Stimulated activated CD8-positive, alpha-beta memory T cell treated with anti-CD3 and anti-CD28 coated beads, Interleukin-7, amount 100 ng/mL, for 1 hour (primary cell): ENCODE measurements around the gene LIM2.

Experiments used
- DNase-seq, 2 donors: peaks; one replicate each; pipeline ENCODE4 v3.0.0-alpha.2; 2020; ENCODE audit warnings: low read depth in 2 of 2

The LIM2 gene

DNA sequence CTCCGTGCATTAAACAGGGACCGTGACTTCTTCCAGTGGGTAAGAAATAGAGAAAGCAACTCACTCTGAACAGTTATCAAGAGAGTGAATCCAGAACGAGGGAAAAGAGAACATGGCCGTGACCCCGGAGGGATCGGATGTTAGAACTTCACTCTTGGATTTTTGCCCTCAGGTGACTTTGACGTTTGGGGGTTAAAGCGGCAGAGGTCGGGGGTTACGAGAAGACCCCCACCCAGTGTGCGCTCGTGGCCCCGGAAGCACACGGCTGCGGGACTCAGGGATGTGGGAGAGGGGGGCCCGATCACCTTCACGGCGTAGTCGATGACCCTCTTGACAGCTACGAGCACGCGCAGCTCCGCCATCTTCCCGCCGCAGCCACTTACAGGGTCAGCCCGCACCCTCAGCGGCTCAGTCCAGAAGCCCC lies 21.8 kb downstream of the LIM2 start, which contains the start of gene ETFB:
Gene ETFB, minus strand, starts transcription at position 424 of the 424 bp plus-strand sequence. Its CDS starts 62 bp downstream, at position 362.
- no peak for DNase-seq

DNA sequence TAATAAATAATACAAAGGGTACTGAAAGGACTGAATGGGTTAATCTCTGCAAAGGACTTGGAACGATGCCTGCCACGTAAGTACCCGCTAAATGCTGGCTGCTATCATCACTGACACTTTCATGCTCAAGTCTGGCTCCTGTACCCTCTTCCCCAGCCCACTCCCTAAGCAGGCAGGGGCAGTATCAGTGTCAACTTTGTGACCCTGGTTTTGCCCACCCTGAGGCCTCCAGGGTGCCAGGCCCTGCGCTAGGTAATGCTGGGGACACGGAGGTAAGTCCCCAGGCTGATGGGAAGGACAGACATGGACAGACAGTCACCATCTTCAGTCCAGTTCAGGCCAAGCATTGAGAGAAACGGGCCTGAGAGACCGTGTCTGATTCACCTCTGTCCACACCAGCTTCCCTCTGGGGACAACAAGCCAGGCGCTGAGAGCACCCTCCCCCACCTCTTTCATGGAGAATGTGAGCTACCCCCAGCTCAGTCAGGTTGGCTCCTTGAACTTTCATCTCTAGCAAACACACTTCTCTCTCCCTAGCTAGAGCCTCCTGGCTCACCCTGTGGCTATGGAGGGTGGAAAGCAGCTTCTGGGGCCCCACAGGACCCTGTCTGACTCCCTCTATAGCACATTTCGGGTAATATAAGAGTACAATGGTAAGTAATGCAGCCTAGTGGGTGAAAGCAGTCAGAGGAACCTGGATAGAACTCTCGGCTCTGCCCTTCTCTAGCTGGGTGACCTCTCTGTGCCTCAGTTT lies 22.4 kb downstream of the LIM2 start:
- no peak for DNase-seq

DNA sequence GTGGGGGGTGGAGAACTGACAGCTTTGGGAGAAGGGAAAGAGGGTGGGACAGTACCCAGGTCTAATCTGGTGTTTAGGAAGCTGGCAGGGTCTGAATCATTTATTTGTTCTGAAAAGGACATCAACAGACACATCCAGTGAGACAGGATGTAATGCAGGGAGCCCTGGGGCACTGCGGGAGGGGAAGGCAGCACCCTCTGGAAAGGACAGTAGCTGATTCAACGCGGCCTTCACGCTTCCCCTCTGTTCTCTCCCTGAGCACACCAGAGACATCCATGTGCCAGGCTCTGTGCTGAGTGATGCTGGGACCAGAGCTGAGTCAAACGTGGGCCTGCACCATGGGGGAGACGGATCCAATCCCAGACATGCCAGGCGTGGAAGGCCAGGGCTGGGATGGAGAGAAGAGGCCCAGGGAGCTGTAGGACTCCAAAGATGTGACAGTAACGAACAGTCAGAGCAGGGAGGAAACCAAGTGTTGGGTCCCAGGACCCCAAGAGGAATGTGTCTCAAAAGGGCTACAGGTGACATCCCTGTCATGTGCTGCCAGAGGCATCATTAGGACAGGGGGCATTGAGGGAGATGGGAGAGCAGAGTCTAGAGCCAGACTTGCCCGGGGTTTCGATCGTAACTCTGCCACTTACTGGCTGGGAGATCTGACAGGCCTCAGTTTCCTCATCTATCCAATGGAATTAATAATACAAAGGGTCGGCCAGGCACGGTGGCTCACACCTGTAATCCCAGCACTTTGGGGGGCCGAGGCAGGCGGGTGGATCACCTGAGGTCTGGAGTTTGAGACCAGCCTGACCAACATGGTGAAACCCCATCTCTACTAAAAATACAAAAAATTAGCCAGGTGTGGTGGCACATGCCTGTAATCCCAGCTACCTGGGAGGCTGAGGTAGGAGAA lies 23.3 kb downstream of the LIM2 start:
- no peak for DNase-seq

DNA sequence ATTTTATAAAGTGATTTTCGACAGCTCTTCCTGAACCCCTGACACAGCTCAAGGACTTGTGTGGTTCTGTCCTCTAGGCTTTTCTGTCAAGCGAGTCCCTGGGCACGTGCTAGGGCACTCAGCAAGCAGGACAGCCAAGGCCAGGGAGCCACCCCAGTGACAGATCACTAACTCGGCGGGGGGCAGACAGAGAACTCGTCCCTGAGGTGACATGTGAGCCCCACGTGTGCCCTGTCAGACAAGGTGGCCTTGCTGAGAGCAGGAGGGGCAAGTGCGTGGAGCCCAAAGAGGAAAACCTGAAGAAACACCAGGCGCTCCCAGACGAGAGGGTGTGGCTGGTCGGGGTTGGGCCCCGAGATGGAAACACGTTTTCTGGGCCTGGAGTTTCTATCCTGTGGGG lies 26.5 kb downstream of the LIM2 start:
- no peak for DNase-seq

DNA sequence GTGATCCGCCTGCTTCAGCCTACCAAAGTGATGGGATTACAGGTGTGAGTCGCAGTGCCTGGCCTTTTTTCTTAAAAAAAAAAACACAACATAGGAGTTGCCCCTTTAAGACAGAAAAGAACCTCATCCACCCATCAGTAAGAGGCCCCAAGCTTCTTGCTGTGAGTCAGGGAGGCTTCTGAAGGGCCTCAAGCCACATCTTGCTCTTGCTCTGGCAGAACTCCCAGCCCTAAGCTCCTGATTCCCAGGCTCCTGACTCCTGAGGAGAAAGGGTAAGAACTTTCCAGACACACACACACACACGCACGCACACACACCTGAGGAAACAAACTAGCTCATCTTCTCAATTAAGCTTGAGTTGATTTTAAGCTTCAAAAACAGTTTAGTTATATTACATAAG lies 28.5 kb downstream of the LIM2 start:
- no peak for DNase-seq

DNA sequence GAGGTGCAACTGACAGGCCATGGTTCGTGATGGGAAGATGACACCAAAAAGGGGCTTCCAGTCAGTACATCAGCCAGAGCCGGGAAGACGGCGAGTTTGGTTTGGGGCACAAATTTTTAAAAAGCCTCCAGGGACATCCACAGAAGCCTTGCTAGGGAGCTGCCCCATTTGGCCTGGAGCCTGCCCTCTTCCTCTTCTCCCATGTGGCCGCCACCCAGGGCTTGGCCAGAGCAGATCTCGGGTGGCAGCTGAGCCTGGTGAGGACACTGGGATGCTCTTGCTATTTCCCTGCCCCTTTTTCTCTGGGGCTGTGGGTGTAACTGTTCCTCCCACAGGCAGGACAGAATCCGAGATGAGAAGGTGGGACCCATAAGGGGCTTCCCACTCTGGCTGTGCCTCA lies 29.8 kb downstream of the LIM2 start:
- DNase-seq: no peak

DNA sequence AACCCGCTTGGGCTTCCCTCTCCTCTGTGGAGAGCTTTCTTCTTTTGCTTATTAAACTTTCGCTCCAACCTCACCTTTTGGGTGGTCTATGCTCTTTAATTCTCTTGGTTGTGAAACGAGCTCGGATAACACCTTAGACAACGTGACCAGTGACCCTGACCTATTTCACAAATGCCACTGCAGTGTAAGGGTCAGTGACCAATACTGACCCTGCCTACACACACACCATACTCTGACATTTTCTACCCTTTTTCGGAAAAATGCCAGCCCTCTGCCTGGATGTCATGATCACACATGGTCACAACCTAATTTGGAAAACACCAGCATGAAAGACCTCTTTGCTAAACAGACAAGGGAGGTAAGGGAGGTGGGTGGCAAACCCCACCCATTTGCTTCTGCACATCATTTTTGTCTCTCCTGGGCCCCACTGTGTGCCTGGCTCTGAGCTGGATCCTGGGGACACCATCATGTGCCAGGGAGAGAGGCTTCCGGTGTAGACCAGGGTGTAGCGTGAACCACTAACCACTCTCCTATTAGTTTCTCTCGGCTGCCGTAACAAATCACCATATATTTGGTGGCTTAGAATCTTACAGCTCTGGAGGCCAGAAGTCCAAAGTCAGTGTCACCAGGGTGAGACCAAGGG lies 31.5 kb downstream of the LIM2 start:
- DNase-seq: no peak

DNA sequence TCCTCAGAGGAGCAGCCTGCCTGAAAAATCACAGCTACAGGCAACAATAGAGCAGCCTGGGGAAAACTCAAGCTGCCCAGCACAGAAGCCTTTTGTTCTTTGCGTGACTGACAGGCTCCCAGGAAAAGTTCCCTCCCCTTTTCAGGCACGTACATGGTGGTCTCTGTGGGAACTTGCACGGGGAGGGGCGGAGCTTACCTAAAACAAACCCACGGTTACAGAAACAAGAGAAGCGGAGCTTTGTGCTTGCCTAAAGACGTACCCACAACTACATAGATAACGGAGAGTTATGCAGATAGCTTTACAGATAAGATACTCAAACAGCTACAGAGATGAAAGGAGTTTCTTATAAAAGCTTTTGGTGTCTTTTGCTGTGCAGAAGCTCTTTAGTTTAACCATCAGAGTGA lies 33.0 kb downstream of the LIM2 start:
- DNase-seq: no peak

DNA sequence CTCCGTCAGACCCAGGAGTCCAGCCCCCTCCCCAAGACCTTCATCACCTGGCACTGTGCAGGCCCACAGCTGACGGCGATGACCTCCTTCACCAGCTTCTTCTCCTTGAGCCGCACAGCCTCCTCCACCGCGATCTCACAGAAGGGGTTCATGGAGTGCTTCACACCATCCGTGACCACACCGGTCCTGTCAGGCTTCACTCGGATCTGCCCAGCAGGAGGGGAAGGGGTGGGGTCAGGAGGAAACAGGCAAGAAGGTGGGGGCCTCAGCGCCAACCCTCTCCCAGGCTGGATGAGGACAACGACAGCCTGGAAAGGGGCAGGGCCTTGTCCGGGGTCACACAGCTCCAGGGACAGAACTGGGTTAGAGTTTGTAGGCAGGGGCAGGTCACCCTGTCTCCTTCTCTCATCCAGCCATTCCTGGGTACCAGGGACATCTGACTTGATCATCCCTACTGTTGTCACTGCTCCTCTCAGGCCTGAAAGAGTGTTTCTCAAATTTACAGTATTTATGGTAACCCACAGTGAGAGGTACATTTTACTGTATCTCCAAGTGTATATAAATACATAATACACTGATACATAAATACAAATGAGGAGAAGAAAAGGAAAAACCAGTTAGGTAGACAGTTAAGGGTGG lies 33.6 kb downstream of the LIM2 start:
- no peak for DNase-seq

DNA sequence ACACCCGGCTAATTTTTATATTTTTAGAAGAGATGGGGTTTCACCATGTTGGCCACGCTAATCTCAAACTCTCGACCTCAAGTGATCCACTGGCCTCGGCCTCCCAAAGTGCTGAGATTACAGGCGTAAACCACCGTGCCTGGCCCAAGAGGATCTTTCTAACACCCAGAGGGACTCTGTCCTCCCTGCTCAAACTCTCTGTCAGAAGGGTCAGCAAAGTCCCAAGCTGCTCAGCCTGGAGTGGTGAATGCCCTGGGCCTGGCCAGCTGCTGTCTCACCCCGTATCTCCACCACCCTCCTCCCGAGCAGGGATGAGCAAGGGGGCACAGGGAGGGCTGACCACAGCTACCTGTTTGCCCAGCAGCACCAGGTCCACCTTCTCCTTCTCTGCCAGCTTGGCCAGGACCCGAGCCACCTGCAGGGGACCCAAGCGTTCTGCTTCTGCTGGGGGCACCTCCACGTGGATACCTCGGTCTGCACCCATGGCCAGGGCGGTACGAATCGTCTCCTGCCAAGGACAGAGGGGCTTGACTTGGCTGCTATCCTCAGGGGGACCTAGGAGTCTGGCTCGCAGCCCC lies 34.9 kb downstream of the LIM2 start:
- no peak for DNase-seq

DNA sequence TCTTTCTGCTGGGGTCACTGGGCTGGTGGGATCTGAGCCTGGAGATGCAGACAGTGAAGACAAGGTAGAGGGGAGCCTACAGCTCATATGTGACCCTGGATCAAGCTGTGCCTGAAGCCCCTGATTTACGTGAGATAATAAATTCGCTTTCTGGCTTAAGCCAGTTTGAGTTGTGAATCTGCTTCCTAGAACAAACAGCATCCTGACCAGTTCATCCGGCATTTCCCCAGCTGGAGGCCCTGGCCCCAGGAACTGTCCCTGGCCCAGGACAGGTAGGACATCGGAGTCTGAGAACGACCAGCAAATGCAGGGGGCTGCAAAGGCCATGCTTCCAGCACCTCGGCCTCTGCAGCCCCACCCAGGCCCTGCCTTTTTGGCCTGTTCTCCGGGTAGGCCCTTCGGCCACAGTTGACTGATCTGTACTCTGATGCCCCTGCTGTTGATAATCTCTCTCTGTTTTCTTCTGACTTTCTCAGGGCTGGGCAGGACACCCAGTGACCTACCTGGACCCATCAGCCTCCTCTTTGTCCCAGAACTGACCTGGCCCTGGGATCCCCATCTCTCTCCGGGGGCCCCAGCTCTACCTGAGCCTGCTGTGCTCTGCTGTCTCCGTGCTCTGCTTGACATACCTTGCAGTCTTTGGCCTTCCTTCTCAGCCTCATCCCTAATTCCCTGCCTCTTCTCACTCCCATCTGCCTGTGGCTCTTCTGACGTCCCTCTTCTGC lies 36.3 kb downstream of the LIM2 start:
- no peak for DNase-seq

DNA sequence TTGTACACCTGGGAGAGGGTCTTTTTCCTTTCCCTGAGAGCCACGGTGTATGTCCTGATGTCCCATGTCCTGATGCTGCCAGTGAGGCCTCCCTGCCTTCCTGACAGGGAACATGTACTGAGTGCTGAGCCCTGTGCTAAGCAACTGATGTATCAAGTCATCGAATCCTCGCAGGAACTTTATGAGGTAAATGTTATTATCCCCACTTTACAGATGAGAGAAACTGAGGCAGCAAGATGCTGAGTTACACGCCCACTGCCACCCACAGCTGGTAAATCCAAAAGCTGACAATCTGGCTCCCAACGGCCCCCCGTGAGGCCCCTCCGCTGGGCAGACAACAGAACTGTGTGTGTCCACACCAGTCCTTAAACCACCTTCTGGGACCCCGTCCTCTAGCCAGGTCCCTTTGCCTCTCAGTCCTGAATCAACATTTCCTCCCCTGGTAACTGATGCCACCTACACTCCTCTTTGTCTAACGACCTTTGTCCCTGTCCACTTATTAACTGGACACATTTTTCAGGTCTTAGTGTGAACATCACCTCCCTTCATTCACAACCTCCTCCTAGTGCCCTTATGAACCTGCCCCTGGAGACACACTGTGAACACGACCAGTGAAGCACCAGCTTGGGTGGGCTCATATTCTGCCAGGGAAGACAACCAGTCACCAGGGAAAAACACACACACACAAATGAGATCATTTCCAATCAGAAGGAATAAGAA lies 40.4 kb downstream of the LIM2 start:
- DNase-seq: no peak

DNA sequence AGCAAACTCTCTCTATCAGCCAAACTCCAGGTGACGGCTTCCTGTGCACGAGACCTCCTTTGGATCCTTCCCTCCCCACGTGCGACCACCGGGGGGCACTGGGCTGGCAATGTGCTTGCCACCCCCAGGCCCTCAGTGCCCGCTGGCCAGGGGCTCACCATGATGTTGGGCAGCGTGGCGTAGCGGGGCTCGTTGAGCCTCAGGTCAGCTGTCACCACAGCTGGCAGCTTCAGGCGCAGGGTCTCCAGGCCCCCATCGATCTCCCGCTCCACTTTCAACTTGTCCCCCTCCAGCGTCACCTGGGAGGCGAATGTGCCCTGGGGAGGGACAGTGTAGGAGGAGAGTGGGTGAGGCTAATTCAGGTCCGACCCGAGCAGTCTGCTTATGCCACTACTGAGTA lies 41.0 kb downstream of the LIM2 start:
- no peak for DNase-seq

DNA sequence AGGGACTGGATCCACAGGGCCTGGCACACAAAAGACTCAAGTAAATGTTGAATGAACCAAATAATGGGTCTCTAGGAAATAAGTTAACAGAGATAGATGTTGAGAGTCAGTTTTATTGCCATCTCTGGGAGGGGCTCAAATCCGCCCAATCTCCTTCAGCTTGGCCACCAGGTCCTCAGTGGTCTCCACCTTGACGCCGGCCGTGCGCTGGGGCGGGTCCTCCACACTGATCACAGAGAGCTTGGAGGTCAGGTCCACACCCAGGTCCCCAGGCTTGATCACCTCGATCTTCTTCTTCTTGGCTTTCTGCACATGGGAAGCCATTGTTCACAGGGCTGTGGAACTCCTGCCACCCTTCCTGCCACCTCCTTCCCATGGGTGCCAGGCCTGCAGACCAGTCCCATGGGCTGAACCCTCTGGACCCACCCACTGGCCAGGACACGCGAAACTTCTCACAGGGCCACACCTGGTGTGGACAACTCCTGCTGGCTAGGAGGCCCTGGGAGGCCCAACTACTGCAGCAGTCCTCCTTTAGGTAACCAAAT lies 42.6 kb downstream of the LIM2 start:
- DNase-seq: no peak

DNA sequence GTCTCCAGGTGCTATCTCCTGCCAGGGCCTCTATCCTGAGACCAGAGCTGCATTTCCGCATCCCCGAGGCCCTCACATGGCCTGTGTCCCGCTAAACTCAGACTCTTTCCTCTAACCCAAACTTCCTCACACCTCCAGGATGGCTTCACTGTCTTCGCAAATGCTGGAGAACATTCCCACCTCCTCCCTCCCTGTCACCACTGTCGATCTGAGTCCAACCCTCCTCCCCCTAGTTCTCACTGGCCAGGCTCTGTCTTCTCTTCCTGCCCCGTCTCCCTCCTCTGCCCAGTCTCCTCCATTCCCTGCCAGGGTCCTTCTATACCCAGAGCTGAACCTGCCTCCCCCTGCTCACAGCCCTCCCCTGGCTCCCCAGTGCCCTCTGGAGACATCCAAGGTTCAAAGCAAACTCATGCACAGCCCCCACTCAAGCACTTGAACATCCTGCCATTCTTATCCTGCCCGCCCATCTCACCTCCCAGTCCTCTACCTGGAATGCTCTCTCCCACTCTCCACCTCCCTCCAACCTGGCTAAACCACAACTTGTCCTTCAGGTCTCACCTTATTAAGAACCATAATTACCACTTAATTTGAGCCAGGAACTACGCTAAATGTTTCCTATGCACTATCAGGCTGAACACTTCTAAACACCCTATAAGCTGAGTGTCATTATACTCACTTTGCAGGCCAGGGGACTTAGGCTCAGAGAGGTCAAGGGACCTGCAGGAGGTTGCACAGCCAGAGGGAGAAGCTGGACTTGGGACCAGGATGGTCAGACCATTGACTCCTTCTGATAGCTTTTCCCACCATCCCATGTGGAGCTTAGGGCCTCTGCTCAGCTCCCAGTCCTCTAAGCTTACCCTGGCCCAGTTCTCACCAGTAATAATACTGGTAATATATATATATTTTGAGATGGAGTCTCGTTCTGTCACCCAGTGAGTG lies 44.9 kb downstream of the LIM2 start:
- no peak for DNase-seq

DNA sequence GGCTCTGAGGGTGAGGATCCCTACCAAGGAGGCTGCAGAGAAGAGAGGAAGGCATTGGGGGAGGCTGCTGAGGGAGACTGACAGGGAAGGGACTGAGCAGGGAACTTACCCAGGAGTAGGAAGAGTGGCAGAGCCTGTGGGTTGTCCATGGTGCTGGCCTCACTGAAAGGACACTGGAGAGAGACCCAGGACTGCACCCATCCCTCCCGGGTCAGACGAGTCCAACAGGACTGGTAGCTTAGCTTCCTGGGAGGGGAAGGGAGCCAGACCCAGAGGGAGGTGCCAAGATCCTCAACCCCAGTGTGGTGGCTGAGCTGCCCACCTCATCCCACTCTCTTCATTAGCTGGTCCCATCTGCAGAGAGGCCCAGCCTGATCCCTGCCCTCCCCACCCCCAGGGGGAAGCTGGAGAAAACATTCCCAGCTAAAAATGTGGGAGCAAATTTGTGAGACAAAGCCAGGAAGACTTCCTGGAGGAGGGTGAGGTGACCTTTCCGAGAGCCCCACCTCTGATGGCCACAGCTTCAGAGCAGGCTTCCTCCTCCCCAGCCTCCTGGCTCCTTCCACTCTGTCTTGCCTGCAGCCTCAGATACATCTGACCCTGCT lies 45.7 kb downstream of the LIM2 start, which contains the start of gene VSIG10L:
Gene VSIG10L, minus strand, starts transcription at position 164 of the 605 bp plus-strand sequence. Its CDS starts 15 bp downstream, at position 149.
- no peak for DNase-seq

DNA sequence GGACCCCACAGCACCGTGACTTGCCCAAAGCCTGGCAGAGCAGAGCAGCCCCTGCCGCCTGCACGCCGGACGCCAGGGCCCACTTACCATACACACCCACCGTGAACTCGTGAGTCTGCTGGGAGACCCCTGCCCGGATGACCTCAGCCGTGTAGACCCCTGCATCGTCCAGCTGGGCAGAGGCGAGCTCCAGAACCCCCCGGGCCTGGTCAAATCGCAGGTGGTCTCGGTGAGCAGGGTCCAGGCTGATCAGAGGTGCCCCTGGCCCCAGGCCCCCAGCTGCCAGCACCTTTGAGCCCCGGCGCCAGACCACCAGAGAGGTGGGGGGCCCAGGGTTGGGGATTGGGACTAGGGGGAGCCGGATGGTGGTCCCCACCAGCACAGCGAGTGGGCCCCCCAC lies 46.7 kb downstream of the LIM2 start:
- no peak for DNase-seq
